GM18526 (cell line): Measurements from ENCODE around the gene GOLT1A.

Experiments used
- POLR2A ChIP-seq: IDR thresholded peaks from 3 replicates; pipeline ENCODE4 v1.6.1; 2011; ENCODE audit not compliant: insufficient read length; ENCODE audit errors: extremely low read depth

Gene GOLT1A

DNA sequence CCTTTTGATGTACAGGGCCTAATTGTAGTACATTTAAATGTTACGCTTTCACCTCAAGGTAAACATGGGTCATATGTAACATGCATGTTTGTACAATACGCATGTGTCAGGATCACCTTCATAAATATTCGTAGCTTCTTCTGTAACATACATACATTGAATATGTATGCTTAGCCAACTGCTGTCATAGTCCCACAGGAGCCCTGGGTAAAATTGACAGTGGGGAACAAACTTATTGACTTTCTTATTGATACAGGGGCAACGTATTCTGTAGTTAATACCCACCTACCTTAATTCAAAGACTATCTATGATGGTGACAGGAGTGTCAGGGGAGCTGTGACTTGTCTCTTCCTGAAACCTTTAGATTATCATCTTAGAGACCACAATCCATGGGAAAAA is 43.9 kb downstream of the GOLT1A start:
- no peak for TF ChIP-seq POLR2A

DNA sequence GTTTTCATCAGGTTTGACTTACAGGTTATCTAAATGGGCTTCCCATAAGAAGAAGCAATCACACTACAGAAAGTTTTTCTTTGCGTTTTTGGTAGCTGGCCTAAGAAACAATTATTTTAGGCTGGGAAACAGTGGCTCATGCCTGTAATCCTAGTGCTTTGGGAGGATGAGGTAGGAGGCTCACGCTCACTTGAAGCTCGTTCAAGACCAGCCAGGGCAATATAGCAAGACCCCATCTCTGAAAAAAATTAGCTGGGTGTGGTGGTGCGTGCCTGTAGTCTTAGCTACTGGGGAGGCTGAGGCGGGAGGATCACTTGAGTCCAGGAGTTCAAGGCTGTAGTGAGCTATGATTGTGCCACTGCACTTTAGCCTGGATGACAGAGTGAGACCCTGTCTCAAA is 46.1 kb downstream of the GOLT1A start:
- TF ChIP-seq POLR2A = no peak

DNA sequence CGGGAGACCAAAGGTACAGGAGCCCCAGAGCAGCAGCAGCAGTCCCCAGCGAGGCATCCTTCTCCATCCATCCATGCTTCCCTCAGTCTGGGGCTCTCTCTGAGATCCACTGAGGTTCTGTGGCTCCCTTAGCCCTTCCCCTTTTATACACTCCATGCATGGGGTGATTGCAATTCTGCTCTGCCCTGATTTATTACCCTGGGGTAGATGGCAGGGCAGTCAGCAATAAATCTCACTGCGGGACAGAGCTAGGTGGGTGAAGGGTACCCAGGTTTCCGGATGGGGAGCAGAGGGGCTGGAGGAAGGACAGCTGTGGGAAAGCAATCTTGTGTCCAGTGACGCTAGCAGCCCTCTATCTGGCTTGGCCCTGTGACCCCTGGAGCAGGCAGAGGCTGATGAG is 47.6 kb downstream of the GOLT1A start, which contains the start of gene REN:
REN (minus strand) TSS at position 119 of the 400 bp plus-strand sequence; CDS start at position 75, 44 bp downstream.
- no peak for TF ChIP-seq POLR2A

DNA sequence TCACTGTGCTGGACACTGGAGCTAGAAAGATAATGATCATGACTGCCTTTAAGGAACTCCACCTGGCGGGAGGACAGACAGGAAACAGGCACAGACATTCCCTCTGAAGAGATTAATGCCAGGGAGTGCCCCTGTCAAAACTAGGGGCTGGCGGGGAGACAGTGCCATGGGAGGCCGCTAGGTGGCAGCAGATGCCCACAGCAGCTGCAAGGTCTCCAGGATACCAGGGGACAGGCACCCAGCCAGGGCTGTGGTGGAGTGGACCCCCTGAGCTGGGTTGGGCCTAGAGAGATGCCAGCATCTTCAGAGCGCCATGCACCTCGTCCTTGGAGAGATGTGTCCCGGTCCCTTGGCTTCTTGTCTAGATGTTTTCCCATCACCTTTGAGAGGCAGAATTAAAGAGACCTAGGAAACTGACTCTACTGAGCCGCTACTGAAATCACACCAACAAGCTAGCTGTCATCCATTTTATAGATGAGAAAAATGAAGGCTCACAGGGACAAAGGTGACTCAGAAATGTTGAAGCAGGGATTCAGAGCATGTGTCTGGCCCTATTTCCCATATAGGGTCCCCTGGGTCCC is 51.2 kb downstream of the GOLT1A start:
- TF ChIP-seq POLR2A = no peak

DNA sequence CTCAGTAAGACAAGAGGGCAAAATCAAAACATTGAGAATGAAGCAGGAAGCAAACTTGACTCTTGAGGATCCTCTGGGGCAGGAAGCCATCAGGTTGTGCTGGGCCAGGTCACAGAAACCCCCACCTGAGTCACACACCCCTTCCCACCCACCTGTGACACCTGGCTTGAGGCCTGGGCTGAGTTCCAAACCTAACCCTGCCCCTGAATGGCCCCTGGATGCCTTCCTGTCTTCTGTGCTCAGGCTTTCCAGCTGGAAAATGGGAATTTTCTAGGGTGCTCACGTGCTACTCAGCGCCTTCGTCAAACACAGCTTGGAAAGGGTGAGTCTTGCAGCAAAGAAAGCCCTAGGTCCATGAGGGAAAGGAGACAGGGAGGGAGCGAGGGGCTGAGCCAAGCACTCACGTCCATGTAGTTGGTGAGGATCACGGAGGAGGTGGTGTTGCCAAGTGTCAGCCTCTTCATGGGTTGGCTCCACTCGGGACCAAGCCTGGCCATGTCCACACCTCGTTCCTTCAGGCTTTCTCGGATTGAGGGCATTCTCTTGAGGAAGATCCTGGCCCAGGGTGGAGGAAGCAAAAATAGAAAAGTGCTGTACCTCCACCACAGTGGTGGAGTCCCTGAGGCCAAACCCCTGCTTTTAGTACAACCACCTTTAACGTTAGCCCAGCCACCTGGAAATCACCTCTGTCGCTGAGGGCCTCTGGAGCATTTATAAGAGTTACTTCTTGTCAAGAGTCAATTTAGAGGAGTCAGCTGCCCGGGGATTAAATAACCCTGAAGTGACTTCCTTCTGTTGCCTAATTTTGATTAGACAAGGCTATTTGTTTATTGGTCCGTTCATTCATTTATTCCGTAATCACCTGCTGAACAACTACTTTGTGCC is 51.9 kb downstream of the GOLT1A start:
- no peak for TF ChIP-seq POLR2A

DNA sequence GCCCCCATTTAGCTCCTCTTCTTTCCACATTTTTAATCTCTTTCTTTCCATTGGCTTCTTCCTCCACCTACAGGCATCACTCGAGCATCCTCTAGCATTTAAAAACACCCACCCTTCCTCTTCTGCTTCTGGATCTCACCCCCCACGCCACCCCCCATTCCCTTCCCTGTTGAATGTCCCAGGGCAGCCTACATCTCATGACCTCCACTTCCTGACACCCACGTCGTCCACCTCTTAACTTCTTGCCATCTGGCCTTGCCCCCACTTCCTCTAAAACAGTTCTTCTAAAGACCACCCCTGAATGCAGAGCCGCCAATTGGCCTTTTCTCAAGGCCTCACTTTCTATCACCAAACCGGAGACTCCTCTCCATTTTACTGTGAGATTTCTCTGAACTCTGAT is 55.8 kb downstream of the GOLT1A start:
- TF ChIP-seq POLR2A = no peak

DNA sequence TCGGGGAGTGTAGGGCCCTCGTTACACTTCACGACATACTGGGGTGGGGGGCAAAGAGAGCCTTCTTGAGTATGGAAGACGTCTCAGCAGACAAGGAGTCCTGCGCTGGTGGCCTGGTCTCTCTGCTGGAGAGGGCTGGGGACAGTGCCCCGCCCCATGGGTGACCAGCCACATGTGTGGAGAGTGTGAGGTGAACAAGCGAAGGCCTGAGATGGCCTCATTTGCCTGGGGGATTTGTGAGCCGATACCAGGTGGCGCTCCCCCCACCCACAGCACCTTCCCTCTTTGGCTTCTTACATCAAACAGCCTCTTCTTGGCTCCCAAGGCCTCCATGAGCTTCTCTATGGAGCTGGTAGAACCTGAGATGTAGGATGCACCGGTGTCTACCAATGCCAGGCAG is 57.9 kb downstream of the GOLT1A start:
- TF ChIP-seq POLR2A = no peak

DNA sequence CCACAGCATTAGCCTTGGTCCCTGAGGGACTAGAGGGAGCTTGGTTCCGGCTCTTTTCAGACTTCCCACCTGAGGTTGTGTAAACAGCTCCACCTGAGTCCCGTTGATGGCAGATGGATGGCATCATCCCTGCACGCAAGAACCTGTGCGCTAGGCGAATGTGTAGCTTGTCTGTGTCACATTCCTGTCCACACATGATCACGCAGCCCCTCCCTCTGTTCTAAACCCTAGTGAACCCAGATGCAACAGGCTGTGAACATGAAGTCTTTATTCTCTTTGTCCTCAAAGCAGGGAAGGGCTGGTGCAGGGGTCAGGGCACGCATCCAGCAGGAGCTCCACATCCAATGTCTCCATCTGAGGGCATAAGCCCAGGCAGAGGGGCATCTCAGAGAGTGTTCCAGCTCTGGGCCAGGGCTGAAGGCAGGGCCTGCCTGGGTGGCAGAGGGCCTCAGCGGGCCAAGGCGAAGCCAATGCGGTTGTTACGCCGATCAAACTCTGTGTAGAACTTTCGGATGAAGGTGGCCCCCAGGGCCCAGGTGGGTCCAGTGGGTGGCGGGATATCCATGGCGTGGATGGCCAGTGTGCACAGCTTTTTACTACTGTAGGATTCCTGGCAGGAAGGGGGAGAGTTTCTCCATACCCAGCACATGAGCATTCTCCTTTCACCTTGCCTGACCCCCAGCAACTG is 59.1 kb downstream of the GOLT1A start:
- TF ChIP-seq POLR2A = no peak

DNA sequence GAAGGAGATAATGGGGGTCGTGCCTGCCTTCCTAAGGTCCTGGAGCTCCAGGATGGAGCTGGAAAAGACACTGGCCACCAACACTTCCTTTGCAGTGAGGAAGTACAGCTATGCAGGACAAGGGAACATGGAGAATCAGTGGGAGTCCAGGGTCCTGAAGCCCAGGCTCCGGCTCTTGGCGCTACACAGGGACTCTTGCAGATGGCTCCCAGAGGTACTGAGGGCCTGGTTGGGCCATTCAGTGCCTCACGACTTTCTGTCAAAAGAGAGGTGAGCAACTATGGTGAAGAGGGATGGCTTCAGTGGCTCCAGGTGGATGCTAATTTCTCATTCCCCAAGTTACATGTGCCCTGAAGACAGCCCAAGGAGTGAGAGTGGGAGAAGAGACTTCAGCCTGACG is 60.1 kb downstream of the GOLT1A start:
- no peak for TF ChIP-seq POLR2A

DNA sequence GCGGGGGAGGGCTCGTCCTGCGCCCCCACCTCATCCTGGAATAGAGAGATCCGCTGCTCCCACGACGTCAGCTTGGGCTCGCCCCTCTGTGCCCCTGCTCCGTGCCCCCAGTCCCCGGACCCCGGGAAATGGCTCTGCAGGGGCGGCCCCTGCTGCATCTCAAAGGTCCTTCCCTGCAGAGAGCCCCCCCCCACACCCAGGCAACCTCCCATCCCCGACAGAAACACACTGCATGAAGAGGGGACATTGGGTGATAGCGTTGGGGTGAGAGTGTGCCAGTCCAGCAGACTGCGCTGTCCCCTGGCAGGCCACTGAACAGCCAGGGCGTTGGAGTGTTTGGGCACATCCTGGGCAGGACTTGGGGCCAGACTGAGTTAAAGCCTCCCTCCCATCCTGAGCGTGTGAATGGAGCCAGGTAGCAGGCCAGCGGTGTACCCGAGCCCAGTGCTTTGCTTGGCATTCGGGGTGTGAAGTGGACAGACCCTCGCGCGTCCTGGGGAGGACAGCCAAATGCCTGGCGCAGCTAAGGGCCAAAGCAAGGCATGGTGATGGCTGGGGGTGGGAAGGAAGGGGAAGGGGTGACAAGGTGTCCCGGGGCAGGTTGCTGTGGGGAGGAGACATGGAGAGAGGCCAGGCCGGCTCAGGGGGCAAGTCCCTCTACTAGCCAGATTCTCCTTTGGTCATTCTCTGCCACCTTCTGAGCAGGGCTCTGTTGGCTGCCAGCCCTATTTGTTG is 61.3 kb downstream of the GOLT1A start:
- no peak for TF ChIP-seq POLR2A

DNA sequence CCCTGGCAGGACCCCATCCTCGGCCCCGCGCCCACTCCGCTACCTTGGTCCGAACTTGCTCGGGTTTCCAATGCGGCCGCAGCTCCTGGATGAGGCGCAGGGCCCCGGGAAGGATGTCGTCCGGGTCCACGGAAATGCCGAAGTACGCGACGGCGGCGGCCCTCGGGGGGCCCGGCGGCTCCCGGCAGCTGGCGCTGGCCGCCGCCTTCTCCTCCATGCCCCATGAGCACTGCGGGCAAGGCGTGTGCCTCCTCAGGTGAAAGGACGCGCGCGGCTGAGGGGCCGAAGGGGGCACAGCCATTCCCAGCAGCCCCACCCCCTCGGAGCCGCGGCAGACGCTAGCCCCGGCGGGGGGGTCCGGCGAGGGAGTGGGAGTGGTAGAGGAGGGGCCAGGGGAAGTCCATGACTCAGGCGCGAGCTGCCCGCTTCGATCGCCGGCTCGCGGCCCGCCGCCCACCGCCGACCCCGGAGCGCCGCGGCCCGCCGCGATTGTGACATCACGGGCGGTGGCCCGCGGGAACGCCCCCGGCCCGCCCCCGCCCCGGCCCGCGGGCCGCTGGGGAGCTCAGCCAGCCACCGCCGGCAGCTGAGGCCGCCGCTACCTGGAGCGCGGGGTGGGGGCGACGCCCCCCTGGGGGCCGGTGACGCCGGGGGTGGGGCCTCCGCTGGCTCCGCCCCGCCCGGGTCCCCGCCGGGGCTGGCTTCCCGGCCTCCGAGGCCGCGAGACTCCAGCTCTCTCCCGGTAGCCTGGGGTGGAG is 62.1 kb downstream of the GOLT1A start, which contains the start of gene ETNK2:
ETNK2 (minus strand) TSS at position 493 of the 758 bp plus-strand sequence; CDS start at position 301, 192 bp downstream.
- TF ChIP-seq POLR2A = no peak

DNA sequence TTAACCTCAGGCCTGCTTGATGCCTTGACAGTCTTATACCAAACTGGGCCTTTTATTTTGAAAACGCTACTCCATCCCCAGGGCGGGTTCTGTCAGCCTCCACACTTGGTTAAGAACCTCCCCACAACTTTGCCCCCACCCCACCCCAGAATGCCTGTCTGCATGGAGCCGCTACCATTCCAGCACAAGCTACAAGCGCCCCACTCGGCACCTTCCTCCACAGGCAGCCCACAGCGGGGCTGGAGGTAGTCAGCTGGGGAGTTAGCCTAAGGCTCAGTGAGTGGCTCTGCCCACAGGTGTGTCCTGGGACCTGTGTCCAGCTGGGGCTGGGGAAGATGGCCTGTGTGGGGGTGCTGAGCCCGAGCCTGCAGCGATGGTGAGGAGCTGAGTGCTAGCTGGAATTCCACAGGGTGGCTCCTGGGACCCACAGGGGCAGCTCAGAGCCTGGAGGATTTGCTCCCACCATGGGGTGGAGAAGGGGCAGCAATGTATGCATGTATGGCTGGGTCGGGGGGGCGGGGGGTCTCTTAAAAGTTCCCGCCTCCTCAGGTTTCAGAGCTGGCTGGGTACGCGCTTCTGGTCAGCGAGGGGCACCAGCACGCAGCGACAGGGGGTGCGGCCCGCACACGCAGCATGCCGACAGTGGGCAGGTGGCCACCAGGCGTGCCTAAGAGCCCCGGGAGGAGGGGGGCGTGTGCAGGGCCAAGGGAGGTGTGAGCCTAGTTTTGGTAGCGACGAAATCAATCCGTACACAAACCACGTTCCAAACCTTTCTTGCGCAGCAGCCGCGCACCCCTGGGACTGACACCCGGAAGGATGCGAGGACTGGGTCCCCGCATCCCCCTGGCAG is 62.9 kb downstream of the GOLT1A start:
- no peak for TF ChIP-seq POLR2A
